Measurements from ENCODE around the gene KCNMB2.
A peak's percentile ranks its signal among the peaks of the same experiment; 100 is the strongest.

The KCNMB2 gene

GRCh38 chr3:178597371-178597770 is 61.1 kb downstream of the KCNMB2 start:
- DNase-seq (ENCODE audit: low read depth): no peak
- no peak overlapping the region for H3K4me3 ChIP-seq (ENCODE audit: low read length)
- no peak for TF ChIP-seq CTCF (conservative IDR thresholded peaks at IDR 0.05; ENCODE audit: low read length)

DNA sequence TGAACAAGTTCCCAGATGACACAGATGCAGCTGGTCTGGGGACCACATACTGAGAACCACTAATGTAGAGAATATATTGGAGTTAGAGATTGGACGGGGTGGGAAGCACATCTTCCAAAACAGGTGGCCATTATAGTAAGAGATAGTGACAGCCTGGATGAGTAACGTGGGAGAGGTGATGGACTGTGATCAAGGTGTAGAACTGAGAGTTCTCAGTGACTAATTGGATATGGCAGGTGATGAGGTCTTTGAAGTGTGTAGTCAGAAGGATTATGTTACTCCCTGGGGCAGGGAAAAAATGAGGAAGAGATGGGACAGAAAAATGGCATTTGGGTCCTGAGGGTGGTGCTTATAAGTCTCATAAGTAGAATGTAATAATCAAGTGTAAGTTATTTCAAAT is 66.6 kb downstream of the KCNMB2 start:
- no peak for TF ChIP-seq CTCF (conservative IDR thresholded peaks at IDR 0.05; ENCODE audit: low read length)
- no peak for DNase-seq (ENCODE audit: low read depth)

DNA sequence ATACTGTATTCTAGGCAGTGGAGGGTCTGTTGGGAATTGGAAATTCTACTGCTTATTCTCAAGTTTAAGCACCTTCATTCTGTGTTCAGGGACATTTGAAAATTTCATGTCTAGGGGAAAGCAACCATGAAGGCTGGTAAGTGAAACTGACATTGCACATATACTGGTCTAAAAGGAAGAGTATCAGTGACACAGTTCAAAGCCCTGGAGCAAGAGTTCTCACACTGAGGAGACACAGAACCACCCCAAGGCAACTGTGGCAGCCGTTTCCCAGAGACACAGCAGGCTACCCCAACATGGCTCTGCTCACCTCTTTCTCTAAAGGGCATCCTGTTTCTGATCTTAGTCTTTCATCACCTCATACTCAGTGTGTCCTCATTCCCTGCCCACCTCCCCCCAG is 67.5 kb downstream of the KCNMB2 start:
- H3K4me3 ChIP-seq (ENCODE audit: low read length): no peak overlapping the region
- DNase-seq (ENCODE audit: low read depth): no peak
- no peak for TF ChIP-seq CTCF (conservative IDR thresholded peaks at IDR 0.05; ENCODE audit: low read length)

More for the DNA sequence above, 66.6 kb downstream of the KCNMB2 start:
- no peak overlapping the region for H3K4me3 ChIP-seq (ENCODE audit: low read length)

DNA sequence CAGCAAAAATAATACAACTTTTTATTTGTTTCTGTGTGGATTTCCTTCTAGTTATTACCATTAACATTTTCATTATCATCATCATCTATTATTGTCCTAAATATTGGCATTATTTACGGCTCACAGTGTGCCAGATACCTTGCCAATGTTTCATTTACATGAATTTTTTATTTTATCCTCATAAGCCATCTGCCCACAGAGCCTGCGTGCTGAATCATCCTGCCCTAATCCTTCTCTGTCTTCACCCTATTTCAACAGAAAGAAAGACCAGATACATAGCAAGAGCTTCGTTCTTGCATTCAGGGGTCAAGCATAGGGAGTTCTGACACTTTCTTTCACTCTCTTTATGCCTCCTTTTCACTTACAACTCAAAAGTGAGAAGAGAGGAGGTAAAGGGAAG is 82.0 kb downstream of the KCNMB2 start:
- DNase-seq (ENCODE audit: low read depth): peak; percentile 18
- no peak overlapping the region for H3K4me3 ChIP-seq (ENCODE audit: low read length)
- TF ChIP-seq CTCF (conservative IDR thresholded peaks at IDR 0.05; ENCODE audit: low read length): no peak

DNA sequence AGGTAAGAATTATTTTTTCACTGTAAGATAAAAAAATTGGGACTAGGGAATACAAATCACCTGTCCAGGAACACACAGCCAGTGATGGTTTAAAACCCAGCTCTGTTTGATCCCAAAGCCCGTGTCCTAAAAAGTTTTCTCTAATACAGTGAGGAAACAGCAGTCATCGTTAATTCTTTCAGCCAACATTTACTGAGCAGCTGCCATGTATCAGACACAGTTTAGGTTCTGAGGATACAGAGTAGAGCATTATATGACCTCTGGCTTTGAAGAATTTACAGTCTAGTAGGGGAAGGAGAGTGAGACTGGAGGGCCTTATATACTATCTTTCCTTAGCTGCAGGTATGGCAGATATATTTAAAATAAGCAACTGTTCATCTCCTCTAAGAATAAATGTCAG is 82.7 kb downstream of the KCNMB2 start:
- H3K4me3 ChIP-seq (ENCODE audit: low read length): no peak overlapping the region
- no peak for TF ChIP-seq CTCF (conservative IDR thresholded peaks at IDR 0.05; ENCODE audit: low read length)
- no peak for DNase-seq (ENCODE audit: low read depth)

- no peak for DNase-seq (ENCODE audit: low read depth)
- TF ChIP-seq CTCF (conservative IDR thresholded peaks at IDR 0.05; ENCODE audit: low read length): no peak
- H3K4me3 ChIP-seq (ENCODE audit: low read length): no peak overlapping the region
Measured at GRCh38 chr3:178623666-178624255, 87.5 kb downstream of the KCNMB2 start.

- H3K4me3 ChIP-seq (ENCODE audit: low read length): no peak overlapping the region
- no peak for TF ChIP-seq CTCF (conservative IDR thresholded peaks at IDR 0.05; ENCODE audit: low read length)
- no peak for DNase-seq (ENCODE audit: low read depth)
Measured at GRCh38 chr3:178624276-178624675, 88.0 kb downstream of the KCNMB2 start.
